K562 (cell line): Measurements from ENCODE around the gene PRICKLE2. TPM values are rescaled to one million over a fixed set of nuclear protein-coding genes. Genes with fewer than 3 reads are reported as not detected.

ENCODE experiments used
- ATAC-seq: fragments of 200-7000 bp; cut with Tn5 transposase; 3 replicates; pipeline ENCODE4 v1.9.1; 2020; ENCODE audit warnings: moderate library complexity
- BruUV-seq: library from RNA; stranded (reverse); fragments of 400-500 nt; replicated peaks from 2 replicates; lab custom pipeline; 2021; lab: Mats Ljungman, UMichigan
- CTCF ChIA-PET: fragments of 300-600 bp; formaldehyde crosslinking; extraction: SDS; loops from one replicate; lab custom pipeline; 2021; ENCODE audit warnings: low intra/inter-chr PET ratio; lab: Yijun Ruan, JAX
- POLR2A ChIA-PET: fragments of 300-600, 350-650 bp; sonication (Branson Sonifier 250); formaldehyde crosslinking; extraction: SDS; loops from one replicate; lab custom pipeline; 2021; ENCODE audit warnings: antibody characterized with exemption, inconsistent platforms; lab: Yijun Ruan, JAX
- DNase-seq, 4 experiments: peaks; one replicate each; pipeline versions ENCODE4 v3.0.0 to v3.0.0-alpha.2; 2011 to 2018; ENCODE audit warnings: low spot score in 3 of 4, mixed read lengths in 3 of 4; ENCODE audit errors: extremely low read depth in 1 of 4
- FAIRE-seq: peaks from 2 replicates; lab custom pipeline; 2011; peaks lifted over from hg19 to GRCh38; lab: Jason Lieb, UNC
- H2AFZ ChIP-seq: 2 replicates; pipeline ENCODE4 v1.6.0; 2011; ENCODE audit warnings: low read depth, low read length, control low read depth, inconsistent platforms
- H3K27ac ChIP-seq: fragments of 200-600 bp; 3 replicates; pipeline ENCODE4 v1.8.0; 2011; ENCODE audit warnings: low read depth, mild to moderate bottlenecking, control low read depth, inconsistent platforms, low read length, moderate library complexity, mixed read lengths; ENCODE audit errors: extremely low read depth
- H3K27me3 ChIP-seq, 2 experiments: fragments of 300-600 bp in 1 of 2; 2 replicates in 1 of 2; 3 replicates in 1 of 2; pipeline versions ENCODE4 v1.6.0 to v1.8.0; 2011; ENCODE audit warnings: inconsistent platforms in 2 of 2, low read length in 2 of 2, mild to moderate bottlenecking in 1 of 2, mixed read lengths in 1 of 2, moderate library complexity in 1 of 2; ENCODE audit not compliant: control insufficient read depth in 2 of 2, insufficient read depth in 2 of 2
- H3K36me3 ChIP-seq: fragments of 300-600 bp; 3 replicates; pipeline ENCODE4 v1.8.0; 2011; ENCODE audit warnings: mild to moderate bottlenecking, low read length, inconsistent platforms; ENCODE audit not compliant: control insufficient read depth, insufficient read depth
- H3K4me1 ChIP-seq, 2 experiments: fragments of 200-600 bp in 1 of 2; replicated peaks in 1 of 2; 2 replicates in 1 of 2; 3 replicates in 1 of 2; pipeline versions ENCODE4 v1.5.1 to v1.8.0; 2011; ENCODE audit warnings: inconsistent platforms in 2 of 2, low read length in 2 of 2, mild to moderate bottlenecking in 1 of 2, mixed read lengths in 1 of 2, moderate library complexity in 1 of 2; ENCODE audit not compliant: control insufficient read depth in 2 of 2, insufficient read depth in 2 of 2
- H3K4me2 ChIP-seq: 2 replicates; pipeline ENCODE4 v1.6.1; 2011; ENCODE audit warnings: low read length, control low read depth, inconsistent platforms, mixed read lengths; ENCODE audit not compliant: insufficient read depth
- H3K4me3 ChIP-seq: fragments of 200-600 bp; sonication (generic), shearing (Covaris generic); 2 replicates; pipeline ENCODE4 v1.5.1; 2016; ENCODE audit warnings: control low read depth, inconsistent platforms
- H3K79me2 ChIP-seq: fragments of 200-600 bp; 3 replicates; pipeline ENCODE4 v1.8.0; 2011; ENCODE audit warnings: low read length, inconsistent platforms; ENCODE audit not compliant: control insufficient read depth, insufficient read depth
- H3K9ac ChIP-seq, 2 experiments: 2 replicates each; pipeline versions ENCODE4 v1.6.0 to v1.6.1; 2011; ENCODE audit warnings: low read depth in 2 of 2, low read length in 2 of 2, control low read depth in 1 of 2, inconsistent platforms in 1 of 2, mild to moderate bottlenecking in 1 of 2, mixed read lengths in 1 of 2; ENCODE audit not compliant: insufficient read depth in 1 of 2
- H3K9me1 ChIP-seq: one replicate; pipeline ENCODE4 v1.6.0; 2011; ENCODE audit warnings: inconsistent platforms, mild to moderate bottlenecking, low read length, moderate library complexity; ENCODE audit not compliant: control insufficient read depth, insufficient read depth
- H3K9me3 ChIP-seq: replicated peaks from 2 replicates; pipeline ENCODE4 v1.5.1; 2011; ENCODE audit warnings: low read depth, low read length, inconsistent platforms; ENCODE audit not compliant: control insufficient read depth, insufficient read depth
- H4K20me1 ChIP-seq: replicated peaks from 2 replicates; pipeline ENCODE4 v1.6.1; 2011; ENCODE audit warnings: low read length, inconsistent platforms, mixed read lengths; ENCODE audit not compliant: control insufficient read depth, insufficient read depth
- GATA2 ChIP-seq: sonication (generic); formaldehyde crosslinking; IDR thresholded peaks from 2 replicates; pipeline ENCODE4 v1.4.0; 2020; ENCODE audit warnings: mild to moderate bottlenecking, missing genetic modification reagents
- GTF2E2 ChIP-seq: fragments of 200-800 bp; sonication (Bioruptor generic); IDR thresholded peaks from 2 replicates; pipeline ENCODE4 v1.6.1; 2016; ENCODE audit warnings: missing genetic modification characterization, missing compliant biosample characterization
- KAT2B ChIP-seq: IDR thresholded peaks from one replicate; pipeline ENCODE4 v1.6.1; 2012; ENCODE audit warnings: low read depth, mild to moderate bottlenecking, control low read depth, inconsistent platforms, low read length, moderate library complexity
- LARP7 ChIP-seq: fragments of 450-650 bp; IDR thresholded peaks from 2 replicates; pipeline ENCODE4 v1.6.1; 2016
- MCM5 ChIP-seq: fragments of 450-650 bp; IDR thresholded peaks from 2 replicates; pipeline ENCODE4 v1.6.1; 2016; ENCODE audit warnings: low read depth
- MEF2D ChIP-seq: conservative IDR thresholded peaks from 2 replicates; pipeline ENCODE4 v1.6.1; 2016; ENCODE audit warnings: low read depth, missing genetic modification characterization, missing compliant biosample characterization
- STAG1 ChIP-seq: sonication (generic); formaldehyde crosslinking; IDR thresholded peaks from 2 replicates; pipeline ENCODE4 v1.5.0; 2020; ENCODE audit warnings: missing genetic modification reagents, borderline replicate concordance
- TCF15 ChIP-seq: fragments of 250-450 bp; sonication (Bioruptor Pico); IDR thresholded peaks from 2 replicates; pipeline ENCODE4 v1.8.0; 2022; ENCODE audit warnings: moderate library complexity, mild to moderate bottlenecking, inconsistent platforms
- TFE3 ChIP-seq: fragments of 450-650 bp; formaldehyde crosslinking; IDR thresholded peaks from 2 replicates; pipeline ENCODE4 v1.4.0; 2020; ENCODE audit warnings: mild to moderate bottlenecking, mixed read lengths
- YY1 ChIP-seq, 3 experiments: IDR thresholded peaks; 2 replicates each; pipeline ENCODE4 v1.6.1; 2011; ENCODE audit warnings: low read length in 2 of 3, mild to moderate bottlenecking in 2 of 3, moderate library complexity in 2 of 3, borderline replicate concordance in 1 of 3, control low read depth in 1 of 3, low read depth in 1 of 3; ENCODE audit not compliant: insufficient read depth in 3 of 3, insufficient replicate concordance in 2 of 3, control insufficient read depth in 1 of 3, insufficient read length in 1 of 3; ENCODE audit errors: extremely low read depth in 1 of 3
- ZBTB11 ChIP-seq, 3 experiments: fragments of 200-800 bp in 1 of 3; fragments of 250-450 bp in 1 of 3; fragments of 450-650 bp in 1 of 3; sonication (Bioruptor Pico) in 1 of 3; sonication (Bioruptor generic) in 1 of 3; formaldehyde crosslinking in 1 of 3; IDR thresholded peaks; 2 replicates each; pipeline versions ENCODE4 v1.6.1 to v1.8.0; 2016 to 2022; ENCODE audit warnings: mild to moderate bottlenecking in 2 of 3, missing genetic modification characterization in 2 of 3, missing compliant biosample characterization in 1 of 3, moderate library complexity in 1 of 3
- ZFP91 ChIP-seq: sonication (generic); formaldehyde crosslinking; IDR thresholded peaks from 2 replicates; pipeline ENCODE4 v1.8.0; 2022; ENCODE audit warnings: mild to moderate bottlenecking, missing genetic modification reagents
- ZNF134 ChIP-seq: fragments of 250-450 bp; sonication (Bioruptor Pico); conservative IDR thresholded peaks from 2 replicates; pipeline ENCODE4 v1.4.0; 2020
- ZNF354B ChIP-seq: fragments of 250-450 bp; sonication (Bioruptor Pico); IDR thresholded peaks from 2 replicates; pipeline ENCODE4 v1.4.0; 2020
- WGBS: fragments of 100-300 bp; shearing (Covaris generic); methylation state at CpG from one replicate; pipeline ENCODE4 v1.1.6; 2016; ENCODE audit warnings: low coverage, mixed read lengths; ENCODE audit not compliant: insufficient coverage; ENCODE audit errors: missing lambda C conversion rate; 5-methylcytosine and 5-hydroxymethylcytosine counted together
- in situ Hi-C: fragments of 300-500 bp; cut with MboI; formaldehyde crosslinking; loops from 4 replicates; pipeline ENCODE4 v1.15.0; 2018; ENCODE audit warnings: inconsistent platforms, mixed read lengths
- intact Hi-C: fragments of 100-400 bp; cut with micrococcal nuclease; formaldehyde crosslinking; loops from 2 replicates; pipeline ENCODE4 v1.14.2; 2022
- polyA plus RNA-seq, 8 experiments: library from polyadenylated mRNA; depleted of rRNA in 4 of 8; stranded (reverse) in 5 of 8; unstranded in 3 of 8; fragments of >200 nt; fragmentation: Nextera tagmentation in 2 of 8; fragmentation: Illumina TruSeq in 1 of 8; extraction: Ambion mirVana in 2 of 8; extraction: Trizol in 1 of 8; gene quantifications; 2 replicates each; pipeline versions ENCODE4 v1.2.1 to v1.2.3, GENCODE V29; 2011 to 2014; ENCODE audit warnings: inconsistent platforms in 1 of 8, missing spikeins in 1 of 8
- total RNA-seq, 7 experiments: library from RNA; depleted of rRNA in 6 of 7; stranded (reverse); fragments of >200 nt in 6 of 7; fragmentation: Illumina TruSeq in 2 of 7; extraction: Trizol in 2 of 7; gene quantifications; 2 replicates each; pipeline versions ENCODE4 v1.2.1 to v1.2.3, GENCODE V29; 2011 to 2021; ENCODE audit warnings: low replicate concordance in 1 of 7

The PRICKLE2 gene
- total and polyA plus RNA-seq, 9 of the 15 experiments (the other 6 are each of a cell fraction or from before 2014, with no cell fraction given), result 0.07 to 0.09 TPM; not detected in 7

- TF ChIP-seq ZBTB11 (CRISPR knock-in tag; IDR thresholded peaks at IDR 0.05) (peak in 1 of 3 experiments; percentile 84; a peak in 2 of 6 replicates), KAT2B (no peak), ZNF354B (CRISPR knock-in tag) (no peak)
Observed at GRCh38 chr3:64111083-64111482, 114.2 kb downstream of the PRICKLE2 start (continued).

- no TSS peak for BruUV-seq
- H3K27ac ChIP-seq, result no peak overlapping the region
- no peak for TF ChIP-seq MCM5
- TF ChIP-seq GATA2 (CRISPR knock-in tag), result no peak
- TF ChIP-seq LARP7, result no peak
- TF ChIP-seq TFE3 (CRISPR knock-in tag), result no peak
- no peak for TF ChIP-seq YY1 (IDR thresholded peaks at IDR 0.05; ENCODE audit: borderline replicate concordance in 1 of 3, control insufficient read depth in 1 of 3, extremely low read depth in 1 of 3, insufficient read depth in 3 of 3, insufficient read length in 1 of 3, insufficient replicate concordance in 2 of 3, low read depth in 1 of 3, low read length in 2 of 3)
- TF ChIP-seq STAG1, result no peak
- TF ChIP-seq MEF2D, result no peak
- TF ChIP-seq TCF15, result no peak
- TF ChIP-seq ZNF134 (CRISPR knock-in tag), result no peak
- no peak for TF ChIP-seq GTF2E2
- TF ChIP-seq ZFP91, result no peak
Observed at GRCh38 chr3:64110071-64110470, 115.2 kb downstream of the PRICKLE2 start.

More at GRCh38 chr3:64110071-64110470, 115.2 kb downstream of the PRICKLE2 start:
- Histone ChIP-seq H3K4me3 (no peak overlapping the region), H3K4me2 (no peak overlapping the region), H3K9me1 (no peaks in the 10 kb centered on the region), H4K20me1 (no peaks in the 10 kb centered on the region), H3K27me3 (peaks cover 0 to 11% of the 10 kb centered on the region in 2 experiments; a peak in 1 of 5 replicates), H3K9me3 (no peaks in the 10 kb centered on the region), H3K9ac (no peak overlapping the region), H3K36me3 (no peaks in the 10 kb centered on the region), H2AFZ (no peak overlapping the region), H3K4me1 (no peaks in the 10 kb centered on the region), H3K79me2 (no peaks in the 10 kb centered on the region)
- DNase-seq (no peak), FAIRE-seq (no peak), ATAC-seq (no peak)
- intact Hi-C loops, result no loop called here
- CTCF ChIA-PET, result no interaction called here
- 14% methylated on average over 1 of the region's 1 CpG for WGBS
- in situ Hi-C loops, result no loop called here
- POLR2A ChIA-PET, result no interaction called here
